DMS 273 (cell line): ENCODE results near the gene ZNF416.
A peak's percentile ranks its signal among the peaks of the same experiment; 100 is the strongest.

Experiments used
- DNase-seq: peaks from one replicate; lab custom pipeline; 2025; ENCODE audit not compliant: unreplicated experiment; lab: John Stamatoyannopoulos, UW

The ZNF416 gene

DNA sequence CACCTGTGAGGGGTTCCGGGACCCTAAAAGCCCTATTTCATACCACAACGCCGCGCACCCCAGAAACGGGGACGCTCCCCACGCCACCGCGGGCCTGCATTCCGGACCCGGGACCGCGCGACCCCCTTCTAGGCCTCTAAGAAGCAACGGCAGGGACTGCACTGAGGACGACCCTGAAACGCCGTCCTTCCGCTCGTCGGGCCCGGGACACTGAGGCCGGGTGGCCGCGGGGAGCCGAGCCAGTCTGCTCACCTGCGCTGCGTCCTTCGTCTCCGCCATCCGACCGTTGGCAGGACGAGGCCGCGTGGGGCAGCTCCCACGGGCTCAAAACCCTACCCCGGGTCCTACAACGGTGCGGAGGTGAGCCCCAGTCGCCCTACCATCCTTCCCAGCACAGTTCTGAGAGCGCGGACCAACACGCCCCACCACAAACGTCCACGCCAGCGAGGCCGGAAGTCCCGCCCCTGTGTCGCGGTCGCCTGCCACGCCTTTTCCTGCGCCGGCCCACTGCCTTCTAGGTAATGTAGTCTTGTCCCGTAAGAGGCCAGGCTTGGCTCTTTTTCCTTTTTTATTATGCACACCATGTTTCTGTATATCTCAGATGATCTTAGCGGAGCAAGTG lies 19.2 kb downstream of the ZNF416 start, which contains the start of gene ZNF550:
Gene ZNF550 (minus strand): TSS at position 460 of the 622 bp plus-strand sequence. CDS start 181 bp downstream, at position 279.
- peak; percentile 92 for DNase-seq

DNA sequence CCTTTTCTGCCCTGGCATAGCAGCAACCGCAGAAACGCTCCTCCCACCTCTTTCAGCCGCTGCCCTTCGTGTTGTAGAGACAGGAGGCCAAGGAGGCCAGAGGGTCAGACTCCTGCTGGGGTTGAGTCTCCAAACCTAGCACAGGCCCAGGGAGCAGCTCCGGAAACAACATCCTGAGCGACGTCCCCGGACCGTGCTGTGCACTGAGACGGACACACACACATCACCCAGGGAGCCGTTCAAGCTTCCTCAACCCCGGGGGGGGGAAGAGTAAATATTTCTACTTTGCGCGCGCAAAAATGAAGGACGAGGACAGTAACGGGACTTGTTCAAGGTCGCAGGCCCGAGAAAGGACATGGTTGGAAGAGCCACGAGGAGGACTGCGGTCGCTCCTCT lies 19.7 kb downstream of the ZNF416 start:
- peak; percentile 49 for DNase-seq

DNA sequence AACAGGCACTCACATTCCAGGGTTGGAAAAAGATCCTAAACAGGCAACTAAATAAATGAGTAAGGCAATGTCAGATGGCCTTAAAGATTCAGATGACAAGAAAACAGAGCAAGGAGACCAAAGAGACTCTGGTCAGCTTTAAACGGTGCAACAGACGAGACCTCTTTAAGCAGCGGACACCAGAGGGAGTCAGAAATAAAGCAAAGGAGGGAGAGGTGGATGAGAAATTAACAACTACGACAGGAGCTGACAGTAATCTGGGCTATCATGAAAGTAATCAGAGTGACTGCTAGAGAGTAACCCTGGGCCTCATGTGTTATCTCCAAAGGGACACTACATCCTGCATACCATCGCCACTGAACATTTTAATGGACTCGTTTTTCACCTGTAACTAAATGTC lies 20.2 kb downstream of the ZNF416 start:
- DNase-seq: peak; percentile 26

DNA sequence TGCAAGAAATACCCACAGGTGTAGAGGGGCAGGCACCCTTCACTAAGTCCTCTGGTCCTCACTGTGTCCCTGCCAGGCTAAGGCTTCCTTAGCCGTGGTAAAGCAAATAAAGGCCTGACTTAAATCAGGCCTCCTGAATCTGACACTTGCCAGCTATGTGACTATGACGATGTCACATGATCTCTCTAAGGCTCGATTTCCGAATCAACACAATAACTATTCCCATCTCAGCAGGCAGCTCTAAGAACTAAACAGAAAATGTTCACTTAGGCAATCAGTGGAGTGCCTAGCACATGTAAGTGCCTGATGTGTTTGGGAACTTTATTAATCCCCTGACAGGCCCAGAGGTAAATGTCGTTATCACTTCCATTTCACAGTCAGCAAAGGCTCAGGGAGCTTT lies 21.1 kb downstream of the ZNF416 start:
- no peak for DNase-seq

DNA sequence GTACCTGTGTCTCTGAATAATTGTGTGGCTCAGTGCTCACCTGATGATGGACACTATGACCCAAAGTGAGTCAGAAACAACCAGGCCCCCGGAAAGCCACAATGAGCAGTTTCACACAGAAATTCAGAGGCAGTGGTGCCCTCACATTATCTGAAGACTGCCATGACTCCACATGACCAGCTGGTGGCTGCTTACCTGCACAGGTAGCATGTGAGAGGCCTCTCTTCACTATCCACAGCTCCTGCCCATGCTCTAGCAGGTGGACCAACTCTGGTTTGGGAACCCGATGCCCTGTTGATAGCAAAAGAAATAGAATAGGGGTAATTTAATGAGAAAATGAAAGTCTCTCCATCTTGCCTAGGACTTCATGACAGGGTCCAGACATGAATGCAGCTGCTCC lies 26.3 kb downstream of the ZNF416 start:
- no peak for DNase-seq

DNA sequence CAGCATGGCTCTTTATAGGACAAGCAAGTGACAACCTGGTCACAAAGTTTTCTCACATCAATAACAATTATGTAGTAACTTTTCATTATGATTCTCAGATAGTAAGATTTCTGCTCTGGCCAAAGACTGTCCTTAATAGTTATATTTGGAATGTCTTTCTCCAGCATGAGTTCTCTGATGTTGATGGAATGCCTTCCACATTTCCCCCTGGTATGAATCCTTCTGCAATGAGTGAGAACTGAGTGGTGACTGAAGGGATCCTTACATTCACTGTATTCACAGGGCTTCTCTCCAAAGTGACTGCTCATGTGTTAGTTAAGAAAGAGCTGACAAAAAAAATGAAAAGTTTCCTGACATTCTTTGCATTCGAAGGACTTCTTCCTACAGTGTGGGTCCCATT lies 32.2 kb downstream of the ZNF416 start:
- DNase-seq: no peak

DNA sequence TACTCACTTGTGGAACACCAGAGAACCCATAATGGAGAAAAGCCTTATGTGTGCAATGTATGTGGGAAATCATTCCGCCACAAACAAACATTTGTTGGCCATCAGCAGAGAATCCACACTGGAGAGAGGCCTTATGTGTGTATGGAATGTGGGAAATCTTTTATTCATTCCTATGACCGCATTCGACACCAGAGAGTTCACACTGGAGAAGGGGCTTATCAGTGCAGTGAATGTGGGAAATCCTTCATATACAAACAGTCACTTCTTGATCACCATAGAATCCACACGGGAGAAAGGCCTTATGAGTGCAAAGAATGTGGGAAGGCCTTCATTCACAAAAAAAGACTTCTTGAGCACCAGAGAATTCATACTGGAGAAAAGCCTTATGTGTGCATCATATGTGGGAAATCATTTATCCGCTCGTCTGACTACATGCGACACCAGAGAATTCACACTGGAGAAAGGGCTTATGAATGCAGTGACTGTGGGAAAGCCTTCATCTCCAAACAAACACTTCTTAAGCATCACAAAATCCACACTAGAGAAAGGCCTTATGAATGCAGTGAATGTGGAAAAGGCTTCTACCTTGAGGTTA lies 40.7 kb downstream of the ZNF416 start:
- DNase-seq: no peak

DNA sequence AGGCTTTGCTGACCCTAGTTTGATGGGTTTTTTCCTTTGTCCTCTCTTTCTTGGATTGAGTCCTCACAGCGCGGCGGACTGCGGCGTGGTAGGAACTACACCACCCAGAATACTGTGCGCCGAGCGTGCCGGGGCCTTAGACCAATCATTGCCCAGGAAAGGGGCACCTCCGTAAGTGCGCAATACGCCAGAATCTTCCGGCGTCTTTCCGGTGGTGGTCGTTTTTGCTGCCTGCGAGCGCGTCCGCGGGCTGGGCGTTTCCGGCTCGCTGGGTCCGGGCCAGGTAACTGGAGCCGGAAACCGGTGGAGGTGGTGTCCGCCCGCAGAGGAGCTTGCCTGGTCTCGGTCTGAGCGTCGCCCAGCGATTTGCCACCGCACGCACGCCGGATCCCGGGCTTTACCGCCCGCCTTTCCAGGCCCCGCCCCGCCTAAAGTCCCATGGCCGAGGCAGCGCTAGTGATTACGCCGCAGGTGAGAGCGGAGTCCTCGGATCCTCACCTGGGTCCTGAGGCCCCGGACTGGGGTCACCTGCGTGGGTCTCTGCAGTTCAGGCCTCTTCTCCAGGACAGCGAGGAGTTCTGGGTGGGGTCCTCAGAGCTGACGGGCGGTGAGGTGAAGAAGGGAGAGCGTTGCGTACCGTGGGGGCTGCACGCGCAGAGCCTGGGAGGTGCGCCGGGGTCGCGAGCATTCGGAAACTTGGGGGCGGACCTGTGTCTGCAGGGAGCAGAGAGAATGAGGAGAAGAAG lies 51.4 kb downstream of the ZNF416 start, which contains the start of gene ZNF549:
Gene ZNF549 (plus strand): TSS at position 221 of the 746 bp plus-strand sequence. CDS start 218 bp downstream, at position 439.
- peak; percentile 98 for DNase-seq
